IMR-90 (cell line): ENCODE results near the gene TSNAXIP1. TPM values are rescaled to one million over a fixed set of nuclear protein-coding genes. Genes with fewer than 3 reads are reported as not detected.

Experiments
- ATAC-seq: fragments of 200-7000 bp; cut with Tn5 transposase; 2 replicates; pipeline ENCODE4 v1.9.1; 2020; ENCODE audit warnings: low read depth, mild to moderate bottlenecking, moderate library complexity
- BruUV-seq: library from RNA; stranded (reverse); fragments of 400-500 nt; replicated peaks from 2 replicates; lab custom pipeline; 2021; lab: Mats Ljungman, UMichigan
- CTCF ChIA-PET: fragments of 300-600 bp; formaldehyde crosslinking; extraction: SDS; loops from one replicate; lab custom pipeline; 2021; ENCODE audit warnings: antibody characterized with exemption; lab: Yijun Ruan, JAX
- POLR2A ChIA-PET: fragments of 300-600 bp; sonication (Branson Sonifier 250); formaldehyde crosslinking; loops from one replicate; lab custom pipeline; 2022; ENCODE audit warnings: antibody characterized with exemption; ENCODE audit not compliant: unreplicated experiment; lab: Charles Lee
- DNase-seq: peaks from one replicate; pipeline ENCODE4 v3.0.0; 2013
- H2AFZ ChIP-seq: replicated peaks from 2 replicates; pipeline ENCODE3; 2013; ENCODE audit warnings: low read length, mild to moderate bottlenecking; ENCODE audit not compliant: poor library complexity
- H2AK5ac ChIP-seq: 2 replicates; pipeline ENCODE4 v1.6.1; 2013; ENCODE audit warnings: low read depth, low read length, inconsistent platforms
- H2AK9ac ChIP-seq: replicated peaks from 2 replicates; pipeline ENCODE3; 2013; ENCODE audit warnings: mild to moderate bottlenecking, low read depth, low read length, moderate library complexity; ENCODE audit not compliant: poor library complexity
- H2BK120ac ChIP-seq: 2 replicates; pipeline ENCODE4 v1.6.1; 2013; ENCODE audit warnings: low read depth, low read length, inconsistent platforms
- H2BK15ac ChIP-seq: 3 replicates; pipeline ENCODE4 v1.6.1; 2013; ENCODE audit warnings: low read depth, low read length, inconsistent platforms
- H2BK20ac ChIP-seq: 2 replicates; pipeline ENCODE4 v1.6.1; 2013; ENCODE audit warnings: low read depth, mild to moderate bottlenecking, inconsistent platforms, low read length, moderate library complexity
- H2BK5ac ChIP-seq: 2 replicates; pipeline ENCODE4 v1.6.1; 2013; ENCODE audit warnings: mild to moderate bottlenecking, low read depth, low read length, inconsistent platforms; ENCODE audit not compliant: poor library complexity, severe bottlenecking
- H3K14ac ChIP-seq: replicated peaks from 2 replicates; pipeline ENCODE4 v1.6.1; 2013; ENCODE audit warnings: low read depth, low read length, inconsistent platforms
- H3K18ac ChIP-seq: 2 replicates; pipeline ENCODE4 v1.6.1; 2013; ENCODE audit warnings: low read depth, low read length, control low read depth
- H3K23ac ChIP-seq: 2 replicates; pipeline ENCODE4 v1.6.1; 2013; ENCODE audit warnings: low read depth, low read length, inconsistent platforms
- H3K27ac ChIP-seq: 2 replicates; pipeline ENCODE4 v1.5.1; 2013; ENCODE audit warnings: mild to moderate bottlenecking, control low read depth, low read length; ENCODE audit not compliant: insufficient read depth
- H3K27me3 ChIP-seq: 2 replicates; pipeline ENCODE4 v1.6.1; 2013; ENCODE audit warnings: low read length; ENCODE audit not compliant: control insufficient read depth, insufficient read depth
- H3K36me3 ChIP-seq: 2 replicates; pipeline ENCODE4 v1.6.1; 2013; ENCODE audit warnings: low read length, mixed read lengths; ENCODE audit not compliant: control insufficient read depth, insufficient read depth
- H3K4ac ChIP-seq: 2 replicates; pipeline ENCODE4 v1.6.1; 2013; ENCODE audit warnings: low read depth, low read length, inconsistent platforms
- H3K4me1 ChIP-seq: 2 replicates; pipeline ENCODE4 v1.6.1; 2013; ENCODE audit warnings: low read length, mixed read lengths; ENCODE audit not compliant: control insufficient read depth, insufficient read depth
- H3K4me2 ChIP-seq: 2 replicates; pipeline ENCODE4 v1.6.1; 2013; ENCODE audit warnings: low read depth, mild to moderate bottlenecking, control low read depth, low read length, moderate library complexity
- H3K4me3 ChIP-seq: 2 replicates; pipeline ENCODE4 v1.5.1; 2013; ENCODE audit warnings: low read depth, mild to moderate bottlenecking, control low read depth, low read length, moderate library complexity; ENCODE audit not compliant: insufficient read depth
- H3K56ac ChIP-seq: 2 replicates; pipeline ENCODE4 v1.6.1; 2013; ENCODE audit warnings: low read length, inconsistent platforms; ENCODE audit not compliant: insufficient read depth; ENCODE audit errors: extremely low read depth
- H3K79me1 ChIP-seq, 2 experiments: 2 replicates each; pipeline ENCODE4 v1.6.1; 2013; ENCODE audit warnings: low read length in 2 of 2, inconsistent platforms in 1 of 2, low read depth in 1 of 2
- H3K9ac ChIP-seq: 2 replicates; pipeline ENCODE4 v1.6.1; 2013; ENCODE audit warnings: low read depth, low read length, control low read depth
- H3K9me1 ChIP-seq: 2 replicates; pipeline ENCODE4 v1.6.1; 2013; ENCODE audit warnings: low read length, inconsistent platforms; ENCODE audit not compliant: insufficient read depth
- H3K9me3 ChIP-seq: 2 replicates; pipeline ENCODE4 v1.6.1; 2013; ENCODE audit warnings: low read length; ENCODE audit not compliant: control insufficient read depth, insufficient read depth
- H4K20me1 ChIP-seq: 2 replicates; pipeline ENCODE4 v1.6.1; 2013; ENCODE audit warnings: low read length, inconsistent platforms; ENCODE audit not compliant: insufficient read depth
- H4K5ac ChIP-seq: 2 replicates; pipeline ENCODE4 v1.6.1; 2013; ENCODE audit warnings: mild to moderate bottlenecking, low read depth, low read length, control low read depth
- H4K8ac ChIP-seq, 2 experiments: 2 replicates each; pipeline ENCODE4 v1.6.1; 2013; ENCODE audit warnings: low read depth in 2 of 2, low read length in 2 of 2, control low read depth in 1 of 2, inconsistent platforms in 1 of 2
- H4K91ac ChIP-seq: 2 replicates; pipeline ENCODE4 v1.6.1; 2013; ENCODE audit warnings: low read depth, low read length, inconsistent platforms; ENCODE audit not compliant: insufficient read depth
- BHLHE40 ChIP-seq: fragments of 150-350 bp; IDR thresholded peaks from 2 replicates; pipeline ENCODE4 v1.6.1; 2016; ENCODE audit warnings: mild to moderate bottlenecking, low read depth, low read length
- CEBPB ChIP-seq: IDR thresholded peaks from 2 replicates; pipeline ENCODE4 v1.6.1; 2012; ENCODE audit warnings: low read depth, low read length, improper control_type of control experiment
- CHD1 ChIP-seq: IDR thresholded peaks from 2 replicates; pipeline ENCODE4 v1.6.1; 2012; ENCODE audit warnings: low read depth, low read length, improper control_type of control experiment
- ELK1 ChIP-seq: fragments of 150-350 bp; IDR thresholded peaks from 2 replicates; pipeline ENCODE4 v1.6.1; 2016; ENCODE audit warnings: low read depth, mild to moderate bottlenecking, low read length, moderate library complexity, borderline replicate concordance
- FOS ChIP-seq: fragments of 150-350 bp; IDR thresholded peaks from 2 replicates; pipeline ENCODE4 v1.6.1; 2016; ENCODE audit warnings: low read depth, low read length
- MAFK ChIP-seq: IDR thresholded peaks from 2 replicates; pipeline ENCODE4 v1.6.1; 2012; ENCODE audit warnings: low read depth, low read length, improper control_type of control experiment
- MAZ ChIP-seq: IDR thresholded peaks from 2 replicates; pipeline ENCODE4 v1.6.1; 2012; ENCODE audit warnings: low read depth, mild to moderate bottlenecking, low read length, improper control_type of control experiment, moderate library complexity, borderline replicate concordance
- MXI1 ChIP-seq: IDR thresholded peaks from 2 replicates; pipeline ENCODE4 v1.6.1; 2012; ENCODE audit warnings: low read depth, mild to moderate bottlenecking, low read length, moderate library complexity, borderline replicate concordance
- NFE2L2 ChIP-seq: fragments of 150-350 bp; IDR thresholded peaks from 2 replicates; pipeline ENCODE4 v1.6.1; 2016; ENCODE audit warnings: low read depth, mild to moderate bottlenecking, low read length
- POLR2A ChIP-seq: IDR thresholded peaks from 2 replicates; pipeline ENCODE4 v1.6.1; 2012; ENCODE audit warnings: mild to moderate bottlenecking, low read depth, low read length
- RAD21 ChIP-seq: IDR thresholded peaks from 2 replicates; pipeline ENCODE4 v1.6.1; 2012; ENCODE audit warnings: low read length, improper control_type of control experiment
- RCOR1 ChIP-seq: IDR thresholded peaks from 2 replicates; pipeline ENCODE4 v1.6.1; 2012; ENCODE audit warnings: mild to moderate bottlenecking, low read length, improper control_type of control experiment; ENCODE audit not compliant: insufficient replicate concordance
- RFX5 ChIP-seq: IDR thresholded peaks from 2 replicates; pipeline ENCODE4 v1.8.0; 2012; ENCODE audit warnings: low read depth, mild to moderate bottlenecking, low read length, moderate library complexity
- SMC3 ChIP-seq: fragments of 150-350 bp; IDR thresholded peaks from 2 replicates; pipeline ENCODE4 v1.6.1; 2016; ENCODE audit warnings: low read depth, mild to moderate bottlenecking, antibody characterized with exemption, low read length, moderate library complexity
- WGBS, 2 experiments: methylation state at CpG; one replicate each; pipeline versions ENCODE4 v1.1.5 to v1.1.7; 2013; ENCODE audit warnings: missing lambda C conversion rate in 2 of 2; ENCODE audit not compliant: insufficient read length in 1 of 2; ENCODE audit errors: extremely low coverage in 2 of 2; 5-methylcytosine and 5-hydroxymethylcytosine counted together
- dilution Hi-C: fragments of 300-500 bp; cut with HindIII; formaldehyde crosslinking; loops from one replicate; pipeline ENCODE4 v1.14.3; 2018; ENCODE audit warnings: low sequenced_read_pairs; ENCODE audit not compliant: unreplicated experiment
- in situ Hi-C: fragments of 300-500 bp; cut with MboI; formaldehyde crosslinking; loops from 3 replicates; pipeline ENCODE4 v1.14.3; 2019; ENCODE audit warnings: low sequenced_read_pairs, inconsistent platforms, mixed read lengths
- intact Hi-C: fragments of 100-400 bp; cut with micrococcal nuclease; formaldehyde crosslinking; loops from 2 replicates; pipeline ENCODE4 v1.10.0; 2022
- polyA plus RNA-seq, 3 experiments: library from polyadenylated mRNA; depleted of rRNA; stranded (reverse); fragments of >200 nt; gene quantifications; 2 replicates each; pipeline ENCODE4 v1.2.3, GENCODE V29; 2012; ENCODE audit warnings: low replicate concordance in 1 of 3
- total RNA-seq: library from RNA; depleted of rRNA; stranded (reverse); fragments of >200 nt; gene quantifications from 2 replicates; pipeline ENCODE4 v1.2.3, GENCODE V29; 2012
- TF ChIP-seq, protein P1 (sequence below): fragments of 150-350 bp; IDR thresholded peaks from 2 replicates; pipeline ENCODE4 v1.6.1; 2017; ENCODE audit warnings: mild to moderate bottlenecking, antibody characterized with exemption, low read length, low read depth
- TF ChIP-seq, protein P2 (sequence below): conservative IDR thresholded peaks from 2 replicates; pipeline ENCODE4 v1.5.1; 2012; ENCODE audit warnings: mild to moderate bottlenecking, low read depth, low read length, improper control_type of control experiment

The TSNAXIP1 gene
- total and polyA plus RNA-seq, 2 of the 4 experiments (the other 2 are of a cell fraction): 0.72 to 1.4 TPM

GRCh38 chr16:67855789-67856188 lies 49.1 kb downstream of the TSNAXIP1 start:
- Histone ChIP-seq H4K5ac (no peak overlapping the region), H2BK120ac (no peak overlapping the region), H4K91ac (no peak overlapping the region), H3K4me1 (peaks cover 13% of the 10 kb centered on the region), H4K8ac (no peak overlapping the region), H3K27ac (no peak overlapping the region), H2BK5ac (no peak overlapping the region), H2BK15ac (no peak overlapping the region), H3K18ac (no peak overlapping the region), H3K9me3 (no peaks in the 10 kb centered on the region), H2AK9ac (no peak overlapping the region), H3K4me3 (no peak overlapping the region), H2AK5ac (no peak overlapping the region), H3K4ac (no peak overlapping the region), H3K4me2 (no peak overlapping the region), H3K9ac (no peak overlapping the region), H2BK20ac (no peak overlapping the region), H4K20me1 (peaks cover 95% of the 10 kb centered on the region), H3K56ac (no peak overlapping the region), H3K79me1 (peaks cover 16 to 76% of the 10 kb centered on the region in 2 experiments), H2AFZ (no peak overlapping the region), H3K14ac (no peak overlapping the region), H3K27me3 (no peaks in the 10 kb centered on the region), H3K36me3 (peaks cover 11% of the 10 kb centered on the region), H3K23ac (no peak overlapping the region), H3K9me1 (peaks cover 45% of the 10 kb centered on the region)
- CTCF ChIA-PET: interaction anchor here (0.5 to 0.6 kb wide), 2 partner anchors 37 to 63 kb away, joined by 3 to 4 read pairs; no protein-coding TSS in a partner anchor
- TF ChIP-seq POLR2A: no peak
- no peak for TF ChIP-seq BHLHE40
- no peak for TF ChIP-seq SMC3
- no peak for TF ChIP-seq RFX5
- no peak for TF ChIP-seq ELK1
- no peak for TF ChIP-seq MXI1
- no peak for TF ChIP-seq RCOR1
- no peak for TF ChIP-seq CHD1
- TF ChIP-seq CEBPB: no peak
- TF ChIP-seq, protein P1, sequence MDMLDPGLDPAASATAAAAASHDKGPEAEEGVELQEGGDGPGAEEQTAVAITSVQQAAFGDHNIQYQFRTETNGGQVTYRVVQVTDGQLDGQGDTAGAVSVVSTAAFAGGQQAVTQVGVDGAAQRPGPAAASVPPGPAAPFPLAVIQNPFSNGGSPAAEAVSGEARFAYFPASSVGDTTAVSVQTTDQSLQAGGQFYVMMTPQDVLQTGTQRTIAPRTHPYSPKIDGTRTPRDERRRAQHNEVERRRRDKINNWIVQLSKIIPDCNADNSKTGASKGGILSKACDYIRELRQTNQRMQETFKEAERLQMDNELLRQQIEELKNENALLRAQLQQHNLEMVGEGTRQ: no peak
- TF ChIP-seq NFE2L2: no peak
- no peak for TF ChIP-seq MAZ
- no peak for TF ChIP-seq RAD21
- TF ChIP-seq FOS: no peak
- TF ChIP-seq, protein P2, sequence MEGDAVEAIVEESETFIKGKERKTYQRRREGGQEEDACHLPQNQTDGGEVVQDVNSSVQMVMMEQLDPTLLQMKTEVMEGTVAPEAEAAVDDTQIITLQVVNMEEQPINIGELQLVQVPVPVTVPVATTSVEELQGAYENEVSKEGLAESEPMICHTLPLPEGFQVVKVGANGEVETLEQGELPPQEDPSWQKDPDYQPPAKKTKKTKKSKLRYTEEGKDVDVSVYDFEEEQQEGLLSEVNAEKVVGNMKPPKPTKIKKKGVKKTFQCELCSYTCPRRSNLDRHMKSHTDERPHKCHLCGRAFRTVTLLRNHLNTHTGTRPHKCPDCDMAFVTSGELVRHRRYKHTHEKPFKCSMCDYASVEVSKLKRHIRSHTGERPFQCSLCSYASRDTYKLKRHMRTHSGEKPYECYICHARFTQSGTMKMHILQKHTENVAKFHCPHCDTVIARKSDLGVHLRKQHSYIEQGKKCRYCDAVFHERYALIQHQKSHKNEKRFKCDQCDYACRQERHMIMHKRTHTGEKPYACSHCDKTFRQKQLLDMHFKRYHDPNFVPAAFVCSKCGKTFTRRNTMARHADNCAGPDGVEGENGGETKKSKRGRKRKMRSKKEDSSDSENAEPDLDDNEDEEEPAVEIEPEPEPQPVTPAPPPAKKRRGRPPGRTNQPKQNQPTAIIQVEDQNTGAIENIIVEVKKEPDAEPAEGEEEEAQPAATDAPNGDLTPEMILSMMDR: no peak
- TF ChIP-seq MAFK: no peak
- intact Hi-C loops (no loop called here), dilution Hi-C loops (no loop called here), in situ Hi-C loops (no loop called here)
- DNase-seq: no peak
- POLR2A ChIA-PET: no interaction called here
- BruUV-seq: no TSS peak
- no peak for ATAC-seq
- 92% methylated on average over 2 of the region's 10 CpGs; no CpG with 5 or more reads in 1 of the 2 experiments for WGBS, 2 experiments
